EL (cell line): Measurements from ENCODE around the gene FIGN.

ENCODE experiments used
- DNase-seq: peaks from one replicate; pipeline ENCODE4 v3.0.0-alpha.2; 2016

The FIGN gene

GRCh38 chr2:163659224-163659623, 76.6 kb downstream of the FIGN start:
- peak; percentile 21 for DNase-seq

- no peak for DNase-seq
Measured at GRCh38 chr2:163658556-163658955, 77.3 kb downstream of the FIGN start.

DNA sequence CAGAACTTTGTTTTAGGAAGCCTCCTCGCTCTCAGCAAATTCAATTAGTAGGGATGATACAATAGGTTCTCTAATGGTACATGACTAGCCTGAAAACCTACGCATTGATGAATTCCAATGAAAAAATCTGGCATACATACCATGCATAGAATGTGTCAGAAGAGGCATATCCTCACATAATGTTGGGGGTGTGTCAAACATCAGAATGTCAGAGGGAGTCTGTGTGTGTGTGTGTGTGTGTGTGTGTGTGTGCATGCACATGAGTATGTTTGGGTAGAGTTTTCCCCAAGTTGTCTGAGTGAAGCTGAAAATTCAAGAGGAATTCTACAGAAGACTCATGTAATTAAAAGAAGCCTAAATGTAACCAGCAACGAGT, 78.5 kb downstream of the FIGN start:
- peak; percentile 40 for DNase-seq

DNA sequence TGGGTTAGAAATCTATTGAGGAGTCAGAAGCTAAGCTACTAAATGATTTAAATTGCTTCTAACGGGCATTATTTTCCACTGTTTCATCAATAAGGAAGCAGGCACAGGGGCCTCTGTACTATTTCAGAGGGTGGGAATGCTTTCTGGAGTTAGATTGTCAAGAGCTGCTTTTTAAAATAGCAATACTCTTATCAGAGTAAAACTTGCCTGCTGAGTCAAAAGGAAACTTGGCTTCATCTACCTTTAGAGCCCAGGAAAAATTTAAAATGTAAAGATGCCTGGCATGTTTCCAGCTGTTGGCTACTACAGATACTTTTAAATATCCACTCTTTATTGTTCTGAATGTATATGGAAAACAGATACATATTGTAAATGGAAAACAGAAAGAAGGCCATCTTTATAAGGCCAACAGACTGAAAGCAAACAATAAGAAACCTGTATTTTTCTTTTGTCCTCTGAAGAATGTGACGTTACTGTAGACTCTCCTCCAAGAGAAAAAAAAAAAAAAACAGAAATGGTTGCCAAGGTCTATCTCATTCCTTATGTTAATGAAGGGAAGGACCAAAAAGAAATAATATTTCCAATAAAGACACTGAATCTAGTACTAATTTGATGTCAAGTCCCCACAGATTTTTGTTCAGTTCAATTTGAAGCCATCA, 79.1 kb downstream of the FIGN start:
- no peak for DNase-seq

GRCh38 chr2:163655667-163656066, 80.1 kb downstream of the FIGN start:
- DNase-seq = no peak

GRCh38 chr2:163652751-163653150, 83.1 kb downstream of the FIGN start:
- DNase-seq = no peak

GRCh38 chr2:163649080-163649479, 86.7 kb downstream of the FIGN start:
- no peak for DNase-seq

- DNase-seq = no peak
Measured at GRCh38 chr2:163647300-163647699, 88.5 kb downstream of the FIGN start.

DNA sequence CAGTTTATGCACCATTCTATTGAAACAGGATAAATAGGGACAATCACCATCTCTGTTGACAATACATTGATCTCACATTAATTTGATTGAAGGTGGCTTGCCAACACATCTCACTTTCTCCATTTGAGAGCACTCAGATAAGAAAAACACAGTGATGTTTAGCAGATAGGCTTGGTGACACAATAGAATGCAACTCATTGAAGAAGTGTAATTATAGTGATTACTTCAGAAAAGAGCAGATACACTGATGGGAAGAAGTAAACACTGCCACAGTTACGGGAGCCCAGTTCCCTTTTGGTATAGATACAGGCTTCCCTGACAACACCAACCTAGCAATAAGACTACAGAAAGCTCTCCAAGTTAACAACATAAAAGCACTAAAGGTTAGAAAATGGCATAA, 89.1 kb downstream of the FIGN start:
- no peak for DNase-seq

GRCh38 chr2:163644238-163644637, 91.6 kb downstream of the FIGN start:
- no peak for DNase-seq

DNA sequence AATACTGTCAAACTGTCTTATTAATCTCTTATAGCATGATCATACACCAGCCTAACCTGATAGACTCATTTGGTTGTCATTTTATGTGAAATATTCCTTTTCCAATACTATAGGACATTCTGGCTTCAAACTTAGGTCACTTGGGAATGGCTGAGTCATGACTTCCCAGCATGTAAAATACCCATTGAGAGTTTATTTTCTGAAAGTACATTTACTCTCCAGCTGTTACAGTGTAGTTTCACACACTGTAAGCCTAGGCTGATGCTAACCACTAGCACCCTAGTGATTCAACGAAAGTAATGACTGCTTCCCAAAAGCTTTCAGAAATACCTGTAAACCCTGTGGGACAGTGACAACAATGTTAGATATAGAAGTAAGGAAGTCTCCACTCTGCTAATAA, 93.8 kb downstream of the FIGN start:
- DNase-seq = no peak

- DNase-seq = no peak
Measured at GRCh38 chr2:163640542-163641193, 95.1 kb downstream of the FIGN start.

- no peak for DNase-seq
Measured at GRCh38 chr2:163637871-163638270, 97.9 kb downstream of the FIGN start.

GRCh38 chr2:163633291-163633690, 102.5 kb downstream of the FIGN start:
- no peak for DNase-seq

DNA sequence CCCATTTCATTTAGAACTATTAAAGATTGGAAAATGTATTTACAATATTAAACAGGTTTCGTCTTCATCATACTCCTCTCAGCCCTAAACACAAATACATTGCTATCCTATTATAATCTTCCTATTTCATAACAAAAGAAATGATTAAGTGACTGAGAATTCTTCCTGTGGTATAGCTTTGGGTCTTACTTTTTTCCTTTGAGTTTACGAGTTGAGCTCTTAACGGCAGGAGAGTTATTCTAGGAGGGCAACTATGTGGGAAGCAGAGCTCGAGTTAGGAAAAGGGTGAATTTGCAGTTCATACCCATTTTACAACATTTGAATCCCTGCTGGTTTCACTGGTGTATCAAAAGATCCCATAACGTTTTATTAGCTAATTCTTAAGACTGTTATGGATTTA, 105.0 kb downstream of the FIGN start:
- peak; percentile 0 for DNase-seq

- no peak for DNase-seq
Measured at GRCh38 chr2:163626639-163627109, 109.1 kb downstream of the FIGN start.

- DNase-seq = no peak
Measured at GRCh38 chr2:163626208-163626607, 109.6 kb downstream of the FIGN start.

GRCh38 chr2:163625632-163626031, 110.2 kb downstream of the FIGN start:
- no peak for DNase-seq

GRCh38 chr2:163621445-163622004, 114.3 kb downstream of the FIGN start:
- DNase-seq = no peak

DNA sequence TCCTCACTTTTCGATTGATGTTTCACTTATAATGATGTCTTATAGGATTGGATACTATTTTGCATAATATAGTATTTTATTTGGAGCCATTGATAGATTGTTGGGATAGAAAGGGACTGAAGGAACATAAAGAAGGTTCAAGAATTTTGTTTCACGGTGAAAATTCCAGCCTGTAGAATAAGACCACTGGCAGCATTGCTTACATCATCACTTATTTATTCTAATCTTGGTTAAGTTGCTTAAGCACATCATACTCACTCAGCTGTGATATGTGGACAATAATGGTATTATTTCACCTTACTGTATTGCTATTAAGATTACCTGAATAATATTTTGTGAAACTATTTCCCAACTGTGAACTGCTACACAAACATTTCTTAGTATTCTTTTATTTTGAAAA, 118.3 kb downstream of the FIGN start:
- DNase-seq = no peak

DNA sequence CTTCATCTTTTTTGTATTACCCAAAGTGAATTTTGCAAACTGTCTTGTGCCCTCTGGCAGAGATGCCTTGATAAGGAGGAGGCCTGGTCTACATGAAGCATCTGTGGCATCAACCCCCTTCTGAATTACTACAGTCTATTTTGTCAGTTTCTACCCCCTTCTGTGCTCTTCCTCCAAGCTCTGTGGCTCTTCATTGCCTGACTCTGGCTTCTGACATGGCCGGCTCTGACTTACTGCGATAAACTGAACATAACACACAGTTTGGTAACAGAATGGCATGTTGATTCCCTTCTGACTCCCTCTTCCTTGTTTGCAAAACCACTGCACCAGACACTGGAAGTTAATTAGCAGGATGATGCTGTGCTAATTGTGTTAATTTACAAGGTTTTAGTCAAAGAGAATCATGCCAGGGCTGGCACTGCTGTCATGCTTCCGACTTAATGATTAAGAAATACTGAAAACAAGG, 122.5 kb downstream of the FIGN start:
- DNase-seq = no peak

- no peak for DNase-seq
Measured at GRCh38 chr2:163612332-163612731, 123.5 kb downstream of the FIGN start.

GRCh38 chr2:163611557-163611906, 124.3 kb downstream of the FIGN start:
- DNase-seq = no peak

- no peak for DNase-seq
Measured at GRCh38 chr2:163610817-163611556, 124.8 kb downstream of the FIGN start.
